Stimulated activated CD8-positive, alpha-beta memory T cell treated with anti-CD3 and anti-CD28 coated beads, Interleukin-12 subunit alpha, Interleukin-12 subunit beta, amount 100 ng/mL, for 1 hour (primary cell): Measurements from ENCODE around the gene MCF2L.

Experiments used
- DNase-seq: peaks from one replicate; pipeline ENCODE4 v3.0.0-alpha.2; 2020; ENCODE audit warnings: low read depth

MCF2L gene

DNA sequence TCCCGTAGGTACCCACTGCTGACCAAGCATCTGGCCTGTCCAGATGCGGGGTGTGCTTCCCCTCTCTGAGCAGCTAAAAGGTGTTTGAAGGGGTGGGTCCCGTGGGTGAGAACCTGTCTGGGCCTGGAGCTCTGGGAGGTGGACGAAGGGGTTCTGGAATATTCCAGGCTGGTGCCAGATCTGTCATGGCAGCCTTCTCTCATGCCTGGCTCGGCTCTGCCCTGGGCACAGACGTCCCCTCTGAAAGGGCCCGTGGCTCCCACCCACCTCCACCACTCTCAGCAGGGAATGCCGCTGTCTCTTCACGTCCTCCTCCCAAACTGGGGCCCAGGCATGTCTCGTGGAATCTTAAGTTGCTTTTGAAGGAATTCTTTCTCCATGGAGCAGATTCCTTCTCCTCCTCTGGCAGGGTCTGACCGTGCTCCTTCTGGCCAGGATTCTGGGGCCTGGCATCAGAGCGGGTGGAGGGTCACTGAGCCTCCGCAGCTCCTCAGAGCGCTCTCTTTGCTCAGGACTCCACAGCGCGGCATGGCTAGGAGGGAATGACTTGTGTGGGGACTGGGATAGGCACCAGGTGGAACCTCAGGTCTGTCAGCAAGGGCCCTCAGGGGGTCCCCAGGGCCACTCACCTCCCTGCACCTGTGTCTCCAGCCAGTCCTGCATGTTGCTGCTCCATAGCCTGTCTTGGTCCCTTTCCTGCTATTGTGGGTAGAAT, 5.9 kb upstream of the MCF2L start:
- no peak for DNase-seq

DNA sequence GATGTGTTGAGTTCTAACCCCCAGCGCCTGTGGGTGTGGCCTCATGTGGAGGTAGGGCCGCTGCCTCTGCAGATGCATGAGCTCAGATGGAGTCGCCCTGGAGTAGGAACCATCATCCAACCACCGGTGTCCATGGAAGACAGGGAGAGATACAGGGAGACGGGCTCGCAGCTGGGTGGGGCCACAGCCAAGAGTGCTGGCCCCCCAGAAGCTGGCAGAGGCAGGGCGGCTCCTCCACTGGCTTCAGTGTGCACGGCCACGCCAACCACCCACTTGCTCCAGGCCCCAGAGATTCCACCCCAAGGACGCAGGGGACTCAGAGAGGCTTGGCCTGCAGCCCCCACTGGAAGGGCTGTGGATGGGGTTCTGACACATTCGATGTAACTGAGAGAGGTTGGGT, 5.4 kb upstream of the MCF2L start:
- no peak for DNase-seq

DNA sequence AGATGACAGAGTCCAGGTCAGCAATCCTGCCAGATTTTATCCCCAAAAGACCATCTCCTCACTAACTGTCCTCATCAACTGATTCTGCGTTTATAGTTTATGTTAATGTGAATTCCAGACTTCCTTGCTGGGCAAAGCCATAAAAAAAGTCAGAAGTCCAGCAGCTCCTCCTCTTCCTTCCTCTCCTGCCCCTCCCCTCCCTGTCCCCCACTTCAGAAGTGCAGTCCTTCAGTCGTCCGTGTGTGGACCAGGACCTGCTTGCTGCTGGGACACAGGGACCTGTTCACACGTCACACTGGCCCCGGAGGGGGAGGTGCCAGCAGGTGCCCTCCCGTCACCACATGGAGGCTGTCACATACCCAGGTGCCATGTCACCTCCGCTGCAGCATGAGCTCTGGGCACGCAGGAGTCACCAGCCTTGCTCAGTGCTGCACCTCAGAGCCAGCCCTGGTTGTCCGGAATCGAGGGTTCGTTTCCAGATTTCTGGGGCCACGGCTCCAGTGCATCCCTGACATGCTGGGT, 4.0 kb upstream of the MCF2L start:
- DNase-seq = no peak

DNA sequence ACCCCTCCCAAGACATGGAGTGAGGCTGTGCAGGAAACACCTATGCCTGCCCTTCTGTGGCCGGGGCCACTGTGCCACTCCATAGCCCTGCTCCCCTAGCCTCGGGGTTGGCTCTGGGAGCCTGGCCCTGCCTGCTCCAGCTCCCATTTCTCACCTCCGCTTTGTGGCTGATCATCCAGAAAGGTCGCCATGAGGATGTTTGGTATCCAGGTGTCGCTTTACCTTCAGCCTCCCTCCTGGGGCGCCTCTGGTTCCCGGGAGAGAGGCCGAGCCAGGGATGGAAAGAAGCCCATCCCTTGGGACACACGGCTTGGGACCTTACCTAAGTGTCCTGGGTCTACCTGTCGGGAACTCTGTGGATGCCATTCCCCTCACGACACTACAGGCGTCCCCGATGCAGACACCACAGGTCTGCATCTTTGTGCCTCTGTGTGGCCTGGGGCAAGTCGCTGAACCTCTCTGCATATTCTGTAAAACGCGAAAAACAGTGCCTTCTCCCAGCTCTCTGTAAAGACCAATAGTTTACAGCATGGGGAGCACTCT, 3.4 kb upstream of the MCF2L start:
- DNase-seq = no peak

DNA sequence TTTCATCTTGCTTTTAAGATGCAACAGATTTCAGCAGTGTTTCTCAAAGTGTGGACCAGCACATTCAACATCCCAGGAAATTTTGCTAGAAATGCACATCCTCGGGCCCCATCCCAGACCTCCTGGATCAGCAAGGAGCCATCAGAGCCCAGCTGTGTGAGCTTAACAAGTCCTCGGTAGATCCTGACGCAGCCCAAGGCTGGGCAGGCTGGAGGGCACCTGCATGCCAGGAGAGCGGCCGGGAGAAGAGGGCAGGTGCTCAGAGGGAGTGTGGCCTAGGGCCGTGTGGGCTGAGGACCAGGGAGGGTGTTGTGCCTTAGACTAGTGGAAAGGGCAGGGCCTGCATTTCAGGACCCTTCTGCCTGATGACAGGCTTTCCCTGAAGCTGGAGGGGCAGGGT, 2.2 kb upstream of the MCF2L start:
- DNase-seq = no peak

DNA sequence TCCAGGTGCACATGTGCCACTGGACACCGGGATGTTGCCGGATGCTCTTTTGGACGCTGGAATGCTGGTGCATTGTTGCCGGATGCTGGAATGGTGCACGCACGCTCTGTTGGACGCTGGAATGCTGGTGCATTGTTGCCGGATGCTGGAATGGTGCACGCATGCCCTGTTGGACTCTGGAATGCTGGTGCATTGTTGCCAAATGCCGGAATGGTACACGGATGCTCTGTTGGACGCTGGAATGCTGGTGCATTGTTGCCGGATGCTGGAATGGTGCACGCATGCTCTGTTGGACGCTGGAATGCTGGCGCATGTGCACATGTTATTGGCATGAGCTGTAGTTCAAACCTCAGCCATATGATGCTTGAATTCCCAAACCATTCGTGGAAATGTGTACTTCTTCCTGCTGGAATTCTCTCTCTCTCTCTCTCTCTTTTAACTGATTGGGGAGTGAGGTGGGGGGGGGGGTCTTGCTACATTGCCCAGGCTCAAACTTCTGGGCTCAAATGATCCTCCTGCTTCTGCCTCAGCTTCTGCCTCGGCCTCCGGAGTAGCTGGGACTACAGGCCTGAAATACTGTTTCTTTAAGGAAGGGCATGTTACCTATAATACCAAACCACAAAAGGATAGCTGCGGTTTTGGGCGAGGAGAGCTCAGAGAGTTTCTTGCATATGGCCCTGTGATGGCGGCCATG, 1.2 kb upstream of the MCF2L start:
- no peak for DNase-seq

DNA sequence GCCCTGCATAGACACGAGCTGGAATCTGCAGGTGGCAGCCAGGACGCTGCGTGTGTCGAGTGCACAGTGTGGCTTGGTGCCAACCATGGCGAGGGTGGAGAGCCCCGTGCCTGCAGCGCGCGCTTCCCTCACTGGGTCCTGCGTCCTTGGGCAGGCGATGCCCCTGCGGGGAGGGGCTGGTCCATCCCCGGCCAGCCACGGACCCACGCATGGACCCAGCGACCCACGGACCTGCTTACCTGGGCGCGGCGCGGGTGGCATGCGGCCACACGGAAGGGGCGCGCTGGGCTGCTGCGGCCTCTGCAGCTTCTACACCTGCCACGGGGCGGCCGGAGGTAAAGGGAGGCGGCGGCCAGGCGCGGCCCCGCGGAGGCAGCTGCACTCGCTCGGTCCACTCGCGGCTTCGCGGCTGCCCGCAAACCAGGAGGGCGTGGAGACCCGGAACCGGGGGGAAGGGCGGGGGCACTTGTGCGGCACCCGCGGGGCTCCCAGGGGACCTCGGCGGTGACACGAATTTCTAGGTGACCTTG, 569 bp upstream of the MCF2L start:
- peak; percentile 7 for DNase-seq

DNA sequence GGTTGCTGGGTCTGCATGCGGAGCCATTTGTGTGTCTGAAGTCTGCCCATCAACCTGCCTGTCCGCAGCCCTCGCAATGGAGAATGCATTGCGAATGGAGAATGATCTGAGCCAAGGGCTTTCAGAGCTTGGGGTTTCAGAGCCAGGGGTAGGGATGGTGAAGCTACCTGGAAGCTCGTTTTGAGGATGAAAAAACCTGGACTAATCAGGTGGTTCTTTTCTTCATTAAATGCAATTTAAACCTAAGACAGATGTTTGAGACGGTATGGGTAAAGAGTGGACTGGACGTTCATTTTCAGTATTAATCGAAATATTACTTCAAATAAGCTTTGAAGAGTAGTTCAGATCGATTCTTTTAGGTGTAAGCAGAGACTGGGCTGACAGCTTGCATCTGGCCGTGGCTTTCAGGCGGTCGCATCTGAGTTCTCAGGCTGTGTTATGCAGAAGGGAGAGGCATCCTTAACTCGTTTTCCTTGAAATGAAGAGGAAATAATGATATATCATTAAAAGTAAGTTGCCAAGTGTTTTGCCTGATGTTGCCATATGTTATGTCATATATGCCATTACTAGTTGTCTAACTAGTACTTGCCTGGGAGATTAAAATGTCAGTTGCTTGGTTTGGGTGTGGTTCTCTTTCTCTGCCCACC, 801 bp downstream of the MCF2L start:
- DNase-seq = no peak

DNA sequence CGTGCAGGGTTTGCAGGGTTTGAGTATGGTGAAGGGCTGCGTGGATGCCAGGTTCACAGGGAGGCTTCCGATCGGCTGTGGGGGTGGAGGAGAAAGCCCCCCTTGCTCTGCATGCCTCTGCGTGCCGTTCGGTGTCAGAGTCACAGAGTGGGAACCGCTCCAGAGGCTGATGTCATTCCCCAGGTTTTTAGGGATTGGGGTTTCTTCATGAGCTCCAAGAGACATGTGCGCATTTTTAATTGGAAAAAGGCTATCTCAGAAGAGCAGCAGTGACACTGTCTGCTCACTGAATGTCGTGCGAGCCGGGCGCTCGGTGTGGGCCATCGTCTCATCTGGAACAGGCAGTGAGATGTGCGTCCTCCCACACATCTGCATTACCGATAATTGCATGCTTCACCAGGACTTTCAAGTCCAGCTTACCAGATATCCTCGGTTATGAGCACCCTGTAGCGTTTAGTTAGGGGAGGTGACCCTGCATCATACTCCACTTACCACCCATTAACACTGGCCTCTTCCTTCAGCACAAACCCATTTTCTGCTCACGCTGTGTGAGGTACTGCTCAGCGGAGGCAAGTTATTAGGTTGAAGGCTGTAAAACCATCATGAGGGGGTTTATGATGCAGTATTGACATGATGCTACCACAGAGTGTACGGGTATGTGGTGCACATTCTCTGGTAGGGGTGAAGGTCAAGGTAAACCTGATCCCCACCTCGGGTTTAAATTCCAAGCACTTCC, 1.7 kb downstream of the MCF2L start:
- DNase-seq = no peak

DNA sequence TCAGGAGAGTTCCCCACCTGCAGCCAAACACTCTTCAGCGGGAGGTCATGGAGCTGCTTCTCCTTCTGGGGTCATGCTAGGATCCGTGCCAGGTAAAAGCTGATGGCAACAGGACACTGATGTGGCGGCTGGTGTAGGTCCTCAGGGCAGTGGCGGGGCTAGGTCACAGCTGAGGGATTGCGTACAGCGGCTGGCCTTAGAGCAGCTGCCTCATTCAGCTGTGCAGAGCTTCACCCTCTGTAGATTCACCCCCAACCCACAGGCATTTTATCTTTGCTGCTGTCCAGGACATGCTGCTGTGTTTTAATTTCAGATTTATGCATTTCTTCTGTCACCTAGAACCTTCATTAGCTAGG, 2.3 kb downstream of the MCF2L start:
- DNase-seq = no peak

DNA sequence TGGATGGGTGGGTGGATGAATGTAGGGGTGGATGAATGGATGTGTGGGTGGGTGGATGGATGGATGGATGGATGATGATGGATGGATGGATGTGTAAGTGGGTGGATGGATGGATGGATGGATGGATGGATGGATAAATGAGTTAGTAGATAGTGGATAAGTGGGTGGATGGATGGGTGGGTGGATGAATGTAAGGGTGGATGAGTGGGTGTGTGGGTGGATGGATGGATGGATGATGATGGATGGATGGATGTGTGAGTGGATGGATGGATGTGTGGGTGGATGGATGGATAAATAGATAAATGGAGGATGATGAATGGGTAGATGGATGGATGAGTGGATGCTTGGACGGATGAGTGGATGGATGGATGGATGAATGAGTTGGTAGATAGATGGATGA, 3.2 kb downstream of the MCF2L start:
- DNase-seq = no peak

DNA sequence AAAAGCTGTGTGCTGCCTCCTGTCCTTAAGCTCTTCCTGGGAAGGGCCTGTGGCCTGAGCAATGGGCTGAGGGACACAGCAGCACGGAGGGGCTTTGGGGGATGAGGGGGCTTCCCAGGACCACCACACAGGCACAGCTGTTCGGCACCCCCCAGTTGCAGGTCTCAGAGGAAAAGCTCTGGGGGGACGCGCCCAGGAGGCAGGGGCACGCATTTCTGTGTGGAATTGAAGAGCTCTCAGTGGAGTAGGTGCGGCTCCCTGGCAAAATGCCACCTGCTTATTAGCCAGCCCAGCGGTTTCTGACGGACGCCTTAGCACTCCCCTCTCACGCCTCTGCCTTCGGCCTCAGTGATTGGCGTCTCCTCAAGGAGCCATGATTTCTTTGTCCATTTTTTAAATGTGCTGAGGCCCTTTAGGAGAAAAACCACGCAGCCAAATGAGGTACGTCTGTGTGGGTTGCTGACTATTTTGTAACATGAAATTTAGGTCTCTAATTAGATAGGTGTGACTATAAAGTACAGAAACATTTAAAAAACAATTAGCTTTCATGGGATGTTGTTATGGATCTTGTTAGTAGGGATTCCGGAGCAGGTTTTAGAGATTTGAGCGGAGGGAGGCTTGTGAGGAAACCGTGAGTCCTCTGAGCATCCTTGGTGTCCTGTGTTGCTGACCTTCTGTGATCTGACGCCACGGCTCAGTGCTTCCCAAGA, 4.0 kb downstream of the MCF2L start:
- DNase-seq = no peak

DNA sequence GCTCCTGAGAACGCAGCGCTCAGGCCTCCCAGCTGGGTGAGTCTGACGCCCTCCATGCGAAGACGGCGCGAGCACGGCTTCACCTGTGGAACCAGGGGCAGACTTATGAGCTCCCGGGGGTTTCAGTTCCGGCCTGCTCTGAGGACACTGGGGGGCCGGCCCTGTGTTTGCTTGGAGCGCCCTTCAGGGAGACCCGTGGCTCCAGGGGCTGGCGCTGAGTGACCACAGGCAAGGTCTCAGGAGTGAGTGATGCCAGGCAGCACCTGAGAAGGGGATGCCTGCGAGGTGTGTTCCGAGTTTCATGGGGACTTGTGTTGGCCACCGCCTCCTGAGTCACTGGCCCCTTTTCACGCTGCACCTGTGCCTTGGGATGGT, 4.5 kb downstream of the MCF2L start:
- DNase-seq = no peak

DNA sequence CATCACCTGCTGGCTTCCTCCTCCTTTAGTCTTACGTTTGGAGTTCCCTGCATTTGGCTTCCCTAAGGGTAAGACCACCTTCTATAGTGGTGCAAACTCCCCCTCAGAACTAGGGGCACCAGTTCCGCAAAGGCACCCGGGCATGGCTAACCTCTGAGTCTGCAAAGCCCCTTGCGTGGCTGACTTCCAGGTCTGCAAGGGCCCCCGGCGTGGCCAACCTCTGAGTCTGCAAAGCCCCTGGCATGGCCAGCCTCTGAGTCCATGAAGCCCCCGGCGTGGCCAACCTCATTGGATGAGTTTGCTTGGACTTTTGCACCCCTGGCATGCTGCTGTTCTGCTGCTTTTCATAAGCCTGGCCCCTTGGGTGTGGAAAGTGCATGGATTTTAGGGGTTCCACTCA, 5.1 kb downstream of the MCF2L start:
- no peak for DNase-seq

DNA sequence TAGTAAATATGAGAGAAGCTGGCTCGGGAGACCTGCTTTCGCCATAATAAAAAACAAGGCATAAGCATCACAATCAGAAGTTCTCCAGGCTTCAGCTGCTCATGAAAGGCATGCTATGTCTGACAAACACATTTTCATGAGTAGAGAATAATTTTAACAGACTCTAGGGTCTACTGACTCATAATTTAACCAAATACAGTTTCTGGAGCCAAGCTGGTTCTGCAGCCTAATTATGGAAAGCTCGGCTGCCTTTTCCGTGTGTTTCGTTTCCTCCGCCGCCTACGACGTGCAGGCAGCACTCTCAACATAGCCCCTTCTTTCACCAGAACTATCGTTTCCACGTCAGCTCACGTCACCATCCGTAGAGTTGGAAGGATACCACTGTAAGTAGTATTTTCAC, 5.7 kb downstream of the MCF2L start:
- DNase-seq = no peak

DNA sequence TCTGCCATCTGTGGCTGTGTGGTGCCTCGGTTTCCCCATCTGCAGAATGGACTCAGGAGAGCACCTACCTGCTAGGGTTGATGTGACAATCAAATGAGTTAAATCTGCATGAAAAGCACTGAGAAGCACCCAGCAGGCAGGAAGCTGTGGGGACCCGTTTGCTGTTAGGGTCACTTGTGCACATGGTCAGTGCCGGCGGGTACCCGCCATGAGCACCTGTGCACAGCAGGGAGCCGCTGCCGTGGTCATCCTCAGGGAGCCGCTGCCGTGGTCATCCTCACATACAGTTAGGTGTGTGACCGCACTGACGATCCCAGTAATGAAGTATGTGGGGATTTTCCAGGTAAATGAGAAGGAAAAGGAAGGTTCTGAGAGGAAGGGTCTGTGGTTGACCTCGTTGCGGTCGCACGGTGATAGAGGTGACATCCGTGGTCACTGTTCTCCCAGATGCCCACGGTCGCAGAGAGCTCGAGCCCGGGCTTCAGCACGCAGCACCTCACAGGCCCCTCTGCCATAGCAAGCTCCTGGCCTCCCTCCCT, 6.5 kb downstream of the MCF2L start:
- DNase-seq = no peak

DNA sequence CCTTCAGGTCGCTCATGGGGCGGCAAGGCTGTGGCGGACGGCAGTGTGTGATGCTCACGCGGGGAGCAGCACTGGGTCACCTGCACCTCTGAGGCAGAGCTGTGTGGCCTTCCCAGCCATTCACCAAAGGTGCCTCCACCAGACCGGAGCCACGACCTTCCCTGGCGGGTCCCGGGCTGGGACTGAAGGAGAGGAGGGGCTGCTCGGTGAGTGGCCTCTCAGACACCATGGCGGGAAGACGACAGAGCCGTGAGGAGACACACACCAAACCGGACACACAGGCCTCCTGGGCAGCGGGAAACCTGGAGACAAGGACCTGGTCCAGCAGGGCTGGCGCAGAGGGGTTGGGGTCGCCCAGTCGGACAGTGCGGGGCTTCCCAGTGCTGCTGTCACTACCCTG, 7.5 kb downstream of the MCF2L start:
- DNase-seq = no peak

DNA sequence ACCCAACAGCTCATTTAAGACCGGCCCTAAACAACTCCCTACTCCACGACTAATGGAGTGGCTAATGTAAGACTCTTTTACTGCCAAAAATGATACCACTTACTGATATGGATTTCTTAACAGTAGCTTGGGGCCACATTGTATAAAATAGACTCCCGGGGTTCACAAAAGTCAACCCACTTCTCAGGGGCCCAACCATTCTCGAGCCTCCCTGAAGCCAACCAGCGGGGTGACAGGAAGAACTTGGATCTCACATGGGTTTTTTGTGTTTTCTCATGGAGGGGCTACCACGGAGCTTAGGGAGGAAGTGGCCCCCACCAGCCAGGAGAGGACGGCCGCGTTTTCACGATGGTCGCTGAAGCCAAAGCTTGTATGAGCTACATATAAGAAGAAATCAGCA, 8.1 kb downstream of the MCF2L start:
- DNase-seq = no peak

DNA sequence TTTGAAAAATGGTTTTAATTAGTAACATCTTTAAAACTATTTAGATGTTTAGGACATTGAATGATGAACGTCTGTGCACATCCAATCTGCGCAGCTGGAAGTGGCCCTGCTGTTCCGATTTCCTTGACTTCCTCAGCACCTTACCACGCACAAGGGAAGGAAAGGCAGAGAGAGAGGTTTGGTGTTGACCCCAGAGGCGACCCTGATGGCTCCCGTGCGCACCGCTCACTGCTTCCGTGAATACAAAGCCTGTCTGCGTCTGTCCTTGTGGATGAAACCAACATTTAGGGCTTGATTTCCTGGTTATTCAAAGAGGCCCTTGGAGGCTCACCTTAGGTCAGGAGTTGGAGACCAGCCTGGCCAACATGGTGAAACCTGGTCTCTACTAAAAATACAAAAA, 8.5 kb downstream of the MCF2L start:
- no peak for DNase-seq

DNA sequence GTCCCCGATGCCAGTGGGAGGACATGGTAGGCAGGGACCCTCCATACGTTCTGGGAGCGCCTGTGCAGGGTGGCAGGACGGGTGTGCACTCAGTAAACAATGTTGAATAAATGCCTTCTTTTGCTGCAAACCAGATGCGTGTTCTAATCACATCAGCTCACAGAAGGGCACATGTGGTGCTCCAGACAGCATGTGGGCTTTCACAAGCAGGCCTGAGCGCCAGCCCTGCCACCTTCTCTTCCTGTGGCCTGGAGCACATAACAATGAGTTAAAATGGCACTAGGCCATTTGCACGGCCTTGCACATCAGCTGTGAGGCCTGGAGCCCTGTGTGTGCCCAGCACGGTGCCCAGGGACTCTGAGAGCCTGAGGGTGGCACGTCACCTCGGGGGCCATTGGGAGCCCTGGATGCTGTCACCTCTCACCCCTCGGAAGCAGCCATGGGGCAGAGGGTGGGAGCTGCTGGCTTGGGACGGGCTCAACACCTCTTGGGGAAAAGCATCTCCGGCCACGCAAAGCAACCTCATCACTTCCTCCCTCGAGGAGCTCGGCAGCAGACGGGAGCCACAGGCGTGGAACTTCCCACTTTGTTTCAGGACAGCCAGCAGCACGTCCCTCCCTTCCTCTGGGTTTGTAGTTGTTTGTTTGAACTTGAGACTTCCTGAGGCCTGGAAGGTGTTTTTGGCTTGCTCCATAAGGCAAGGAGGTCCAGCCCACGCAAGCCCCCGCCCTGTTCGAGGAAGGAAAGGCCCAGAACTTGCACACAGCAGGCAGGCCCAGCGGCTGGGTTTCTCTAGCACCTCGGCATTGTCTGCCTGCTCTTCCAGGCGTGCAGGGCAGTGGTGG, 9.8 kb downstream of the MCF2L start:
- no peak for DNase-seq
